VCaP (cell line): ENCODE results near the gene BCL2L13.

Experiments used
- H3K27ac ChIP-seq: fragments of 450-650 bp; 2 replicates; pipeline ENCODE4 v1.5.1; 2017
- TF ChIP-seq, protein P1 (sequence below): fragments of 450-650 bp; conservative IDR thresholded peaks from 2 replicates; pipeline ENCODE4 v1.5.1; 2017; ENCODE audit warnings: mild to moderate bottlenecking, moderate library complexity

BCL2L13 gene

DNA sequence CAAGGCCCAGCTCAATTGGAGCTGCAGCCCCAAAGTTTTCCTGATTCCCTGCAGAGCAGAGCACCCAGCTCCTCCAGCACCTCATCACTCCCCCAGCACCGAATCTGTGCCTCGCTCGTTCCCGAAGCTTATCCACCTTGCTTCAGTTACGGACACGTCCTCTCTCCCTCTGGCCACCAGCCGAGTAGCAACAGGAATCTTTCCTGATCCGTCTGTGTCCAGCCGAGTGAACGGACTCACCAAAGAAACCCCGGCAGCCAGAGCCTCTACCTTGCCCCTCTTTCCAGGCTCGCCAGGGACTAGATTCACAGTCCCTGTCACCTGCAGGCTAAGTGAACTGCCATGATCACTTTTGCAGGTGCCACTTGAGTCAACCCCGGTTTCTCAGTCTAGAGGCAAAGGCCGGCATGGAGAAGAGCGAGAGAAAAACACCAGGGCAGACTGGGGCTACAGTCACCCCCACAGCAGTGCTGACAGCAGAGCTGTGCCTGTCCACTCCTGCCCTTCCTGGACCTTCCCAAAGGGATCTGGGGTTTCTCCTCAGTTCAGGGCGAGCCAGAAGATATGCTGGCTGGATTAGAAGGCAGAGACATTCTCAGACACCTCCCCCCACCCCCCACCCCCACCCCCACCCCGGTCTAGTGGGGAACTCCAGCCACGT, 103.4 kb downstream of the BCL2L13 start:
- TF ChIP-seq, protein P1, sequence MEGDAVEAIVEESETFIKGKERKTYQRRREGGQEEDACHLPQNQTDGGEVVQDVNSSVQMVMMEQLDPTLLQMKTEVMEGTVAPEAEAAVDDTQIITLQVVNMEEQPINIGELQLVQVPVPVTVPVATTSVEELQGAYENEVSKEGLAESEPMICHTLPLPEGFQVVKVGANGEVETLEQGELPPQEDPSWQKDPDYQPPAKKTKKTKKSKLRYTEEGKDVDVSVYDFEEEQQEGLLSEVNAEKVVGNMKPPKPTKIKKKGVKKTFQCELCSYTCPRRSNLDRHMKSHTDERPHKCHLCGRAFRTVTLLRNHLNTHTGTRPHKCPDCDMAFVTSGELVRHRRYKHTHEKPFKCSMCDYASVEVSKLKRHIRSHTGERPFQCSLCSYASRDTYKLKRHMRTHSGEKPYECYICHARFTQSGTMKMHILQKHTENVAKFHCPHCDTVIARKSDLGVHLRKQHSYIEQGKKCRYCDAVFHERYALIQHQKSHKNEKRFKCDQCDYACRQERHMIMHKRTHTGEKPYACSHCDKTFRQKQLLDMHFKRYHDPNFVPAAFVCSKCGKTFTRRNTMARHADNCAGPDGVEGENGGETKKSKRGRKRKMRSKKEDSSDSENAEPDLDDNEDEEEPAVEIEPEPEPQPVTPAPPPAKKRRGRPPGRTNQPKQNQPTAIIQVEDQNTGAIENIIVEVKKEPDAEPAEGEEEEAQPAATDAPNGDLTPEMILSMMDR: no peak
- no peak overlapping the region for H3K27ac ChIP-seq

DNA sequence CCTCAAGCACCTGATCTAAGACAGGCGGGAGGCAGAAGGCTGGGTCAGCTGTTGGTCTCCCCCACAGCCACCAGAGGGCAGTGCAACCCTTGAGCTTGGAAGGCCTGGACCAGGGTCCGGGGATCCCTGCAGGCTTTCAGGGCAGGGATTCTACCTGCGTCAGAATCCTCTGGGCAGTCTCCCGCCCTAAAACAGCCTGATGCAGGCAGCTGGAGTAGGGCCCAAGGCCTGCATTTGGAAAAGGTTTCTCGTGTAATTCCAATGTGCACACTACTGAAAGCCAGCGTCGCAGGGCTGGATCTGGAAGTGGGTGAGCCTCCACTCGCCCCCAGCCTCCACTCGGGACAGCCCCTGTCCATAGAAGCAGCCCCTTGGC, 104.0 kb downstream of the BCL2L13 start:
- TF ChIP-seq, protein P1: peak; percentile 93
- H3K27ac ChIP-seq: no peak overlapping the region

DNA sequence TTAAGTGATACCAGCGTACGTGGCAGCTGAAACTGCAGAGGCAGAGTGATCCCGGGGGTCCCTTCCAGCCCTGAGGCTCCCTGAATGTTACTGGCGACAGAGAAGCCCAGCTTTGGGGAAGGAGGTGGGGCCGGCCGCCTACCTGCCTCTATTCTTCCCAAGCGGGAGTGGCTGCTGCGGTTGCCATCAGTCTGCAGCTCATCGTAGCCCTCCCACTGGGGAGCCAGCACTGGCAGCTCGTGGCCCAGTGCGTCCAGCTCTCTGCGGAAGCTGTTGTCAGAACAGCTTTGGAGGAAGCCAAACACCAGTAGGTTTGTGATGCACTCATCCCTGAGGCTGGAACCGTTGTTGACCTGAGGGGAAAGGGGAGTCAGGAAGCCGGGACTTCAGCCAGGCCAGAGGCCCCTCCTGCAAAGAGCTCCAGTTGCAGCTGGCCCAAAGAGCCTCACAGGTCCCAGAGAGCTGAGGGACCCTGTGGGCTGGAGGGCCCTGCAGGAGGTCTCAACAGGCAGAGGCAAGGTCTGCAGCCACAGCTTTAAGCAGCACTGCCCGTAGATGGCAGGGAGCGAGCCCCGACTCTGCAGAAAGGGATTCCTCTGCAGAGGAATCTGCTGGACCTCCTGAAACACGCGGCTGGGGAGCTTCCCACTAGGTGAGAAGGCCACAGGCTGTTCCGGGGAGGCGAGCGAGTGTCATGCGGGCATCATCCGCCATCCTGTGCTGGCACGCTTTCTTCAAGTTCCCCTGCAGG, 105.3 kb downstream of the BCL2L13 start:
- no peak overlapping the region; the same call in 1 of the 2 replicates for H3K27ac ChIP-seq
- TF ChIP-seq, protein P1: no peak

DNA sequence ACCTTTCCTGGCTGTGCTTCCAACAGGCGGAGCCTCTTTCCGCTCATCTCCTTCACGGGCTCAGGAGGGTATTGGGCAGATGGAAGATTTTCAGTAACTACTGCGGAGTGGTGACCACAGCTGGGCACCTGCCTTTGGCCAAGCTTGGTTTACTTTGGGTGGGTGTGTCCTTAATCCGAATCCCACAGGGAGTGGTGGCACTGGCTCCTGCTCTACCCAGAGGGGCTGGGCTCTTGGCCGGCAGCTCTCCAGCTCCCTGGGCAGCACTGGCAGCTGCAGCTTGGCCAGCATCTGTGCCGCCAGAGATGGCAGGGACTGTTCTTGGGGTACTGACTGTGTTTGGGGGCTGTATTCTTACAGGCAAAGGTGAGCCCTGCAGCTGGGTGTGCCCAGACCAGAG, 105.9 kb downstream of the BCL2L13 start:
- TF ChIP-seq, protein P1: no peak

DNA sequence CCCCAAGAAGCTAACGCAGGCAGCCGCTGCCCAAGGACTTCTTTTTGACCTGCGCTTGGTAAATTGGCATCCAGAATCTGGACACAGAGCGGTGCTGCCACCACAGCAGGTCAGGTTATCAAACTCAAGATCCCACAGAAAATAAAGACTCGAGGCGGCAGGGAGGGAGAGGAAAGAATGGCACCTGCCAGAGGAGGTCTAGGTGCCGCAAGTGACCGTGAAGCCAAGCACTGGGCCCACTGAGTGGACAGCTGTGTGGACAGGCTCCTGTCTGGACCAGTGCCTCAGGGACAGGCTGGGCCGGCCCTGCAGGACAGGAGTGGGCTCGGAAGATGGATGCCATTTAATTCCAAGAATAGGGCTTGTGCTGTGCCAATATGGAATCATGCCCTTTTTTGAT, 108.4 kb downstream of the BCL2L13 start:
- TF ChIP-seq, protein P1: no peak
- H3K27ac ChIP-seq: no peak overlapping the region

More for the DNA sequence above, 105.9 kb downstream of the BCL2L13 start:
- no peak overlapping the region; the same call in 1 of the 2 replicates for H3K27ac ChIP-seq

DNA sequence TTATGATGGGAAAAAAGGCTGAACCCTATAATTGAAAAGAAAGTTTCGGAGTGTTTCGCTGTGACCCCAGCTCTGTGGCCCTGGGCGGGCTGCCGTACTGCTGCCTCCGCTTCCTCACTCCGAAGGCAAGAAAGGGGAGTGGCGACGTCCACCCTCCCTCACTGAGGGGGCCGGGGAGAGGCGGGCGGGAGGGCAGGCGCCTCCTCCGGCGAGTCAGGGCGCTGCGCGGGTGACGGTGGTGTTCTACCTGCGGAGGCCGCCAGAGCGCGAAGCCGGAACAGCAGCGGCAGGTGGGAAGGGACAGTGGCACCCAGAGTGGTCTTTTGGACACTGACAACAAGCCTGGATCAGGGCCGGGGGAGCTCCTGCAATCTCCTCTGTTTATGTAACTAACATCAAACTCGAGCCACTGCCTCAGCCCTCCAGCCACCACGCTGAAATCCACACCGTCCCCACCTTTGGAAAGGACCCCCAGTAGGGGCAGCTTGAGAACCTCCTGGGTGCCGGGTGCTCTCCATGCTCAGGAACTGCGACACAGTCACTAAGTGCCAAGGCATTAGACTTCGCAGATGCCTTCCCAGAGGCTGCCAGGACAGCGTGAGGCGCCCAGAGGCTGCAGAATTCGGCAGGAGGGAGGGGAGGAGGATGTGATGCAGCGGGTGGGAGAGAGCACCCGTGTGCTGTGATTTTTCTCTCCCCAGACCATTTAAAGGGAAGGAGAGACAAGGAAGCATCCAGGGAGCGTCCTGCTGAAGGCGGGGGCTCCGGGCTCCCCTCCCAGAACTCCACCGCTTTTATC, 110.2 kb downstream of the BCL2L13 start:
- TF ChIP-seq, protein P1: no peak
- no peak overlapping the region for H3K27ac ChIP-seq
